T-helper 1 cell (primary cell): Measurements from ENCODE around the gene TMPRSS3.

ENCODE experiments used
- DNase-seq, 5 donors: peaks; one replicate each; pipeline ENCODE4 v3.0.0-alpha.2; 2012 to 2020

TMPRSS3 gene

DNA sequence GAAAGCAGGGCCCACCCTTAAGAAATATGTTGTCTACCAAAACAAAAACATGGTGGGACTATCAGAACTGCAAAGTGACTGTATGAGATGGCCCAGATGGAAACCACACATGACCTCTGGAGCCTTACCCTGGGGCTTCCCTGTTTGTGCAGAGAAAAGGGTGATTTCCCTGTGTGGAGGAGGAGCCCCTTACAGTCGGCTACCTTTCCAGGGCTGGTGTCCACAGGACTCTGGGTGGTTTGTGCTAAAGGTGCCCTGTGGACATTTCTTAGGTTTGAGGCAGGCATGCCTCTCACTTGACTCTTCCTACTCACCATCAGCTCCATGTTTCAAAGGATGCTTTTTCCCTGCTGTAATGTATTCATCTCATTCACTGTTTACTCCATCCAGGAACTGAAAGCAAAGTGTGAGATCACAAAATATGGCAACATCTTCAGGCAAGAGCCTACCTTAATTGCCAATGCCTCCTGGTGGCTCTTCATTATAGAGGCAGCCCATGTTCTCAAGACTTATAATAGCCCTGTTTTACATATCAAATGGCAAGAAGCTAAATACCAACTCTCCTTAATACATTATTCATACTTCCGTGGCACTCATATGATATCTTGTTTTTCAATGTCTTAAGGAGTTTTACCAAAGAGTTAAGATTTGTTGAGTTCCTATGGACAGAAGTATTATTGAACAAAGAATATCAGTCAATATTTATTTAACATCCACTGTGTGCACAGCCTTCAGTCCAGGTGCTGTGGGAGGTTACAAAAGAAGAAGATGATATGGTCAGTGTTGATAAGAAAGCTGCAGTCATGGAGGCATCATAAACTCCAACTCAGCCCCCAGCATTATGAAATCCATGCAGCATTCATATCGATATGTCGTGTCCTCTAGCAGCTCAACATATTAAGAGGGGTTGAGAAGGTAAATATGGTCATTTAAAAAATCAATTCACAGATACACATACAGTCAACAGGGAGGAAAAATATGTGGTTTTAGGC, 65.2 kb downstream of the TMPRSS3 start:
- no peak for DNase-seq

DNA sequence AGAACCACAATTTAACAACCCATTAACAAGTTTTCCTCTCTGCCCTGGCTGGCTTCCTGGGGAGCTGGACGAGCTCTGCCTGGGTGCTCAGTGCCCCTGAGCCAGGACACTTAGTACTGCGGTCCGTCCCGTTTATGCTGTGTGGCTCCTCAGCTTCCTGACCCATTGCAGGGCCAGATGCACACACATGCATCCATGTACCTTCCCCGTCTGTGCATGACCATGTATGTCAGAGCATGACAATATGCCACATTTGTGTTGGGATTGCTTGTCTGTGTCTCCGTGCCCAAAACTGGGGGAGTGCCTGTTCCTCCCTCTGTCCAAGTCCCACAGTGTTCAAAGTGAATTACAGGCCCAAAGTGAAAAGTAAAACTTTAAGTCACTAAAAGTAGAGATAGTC, 71.0 kb downstream of the TMPRSS3 start:
- no peak for DNase-seq
